Umbilical cord (tissue), 2 donors: ENCODE results near the gene MAT1A. TPM values are rescaled to one million over a fixed set of nuclear protein-coding genes. Genes with fewer than 3 reads are reported as not detected.
"Not testable (repeated sequence)": the region's sequence is repeated elsewhere in the genome, so short reads cannot be mapped to it uniquely, and the experiment has no call there.

Experiments
- DNase-seq: peaks from one replicate; pipeline ENCODE4 v3.0.0-alpha.2; 2015; ENCODE audit warnings: low spot score
- total RNA-seq: library from RNA; depleted of rRNA; stranded (reverse); fragments of >200 nt; gene quantifications from one replicate; pipeline ENCODE4 v1.2.3, GENCODE V29; 2014; ENCODE audit warnings: low replicate concordance; ENCODE audit not compliant: insufficient read depth

The MAT1A gene
- 1.2 TPM for total RNA-seq

DNA sequence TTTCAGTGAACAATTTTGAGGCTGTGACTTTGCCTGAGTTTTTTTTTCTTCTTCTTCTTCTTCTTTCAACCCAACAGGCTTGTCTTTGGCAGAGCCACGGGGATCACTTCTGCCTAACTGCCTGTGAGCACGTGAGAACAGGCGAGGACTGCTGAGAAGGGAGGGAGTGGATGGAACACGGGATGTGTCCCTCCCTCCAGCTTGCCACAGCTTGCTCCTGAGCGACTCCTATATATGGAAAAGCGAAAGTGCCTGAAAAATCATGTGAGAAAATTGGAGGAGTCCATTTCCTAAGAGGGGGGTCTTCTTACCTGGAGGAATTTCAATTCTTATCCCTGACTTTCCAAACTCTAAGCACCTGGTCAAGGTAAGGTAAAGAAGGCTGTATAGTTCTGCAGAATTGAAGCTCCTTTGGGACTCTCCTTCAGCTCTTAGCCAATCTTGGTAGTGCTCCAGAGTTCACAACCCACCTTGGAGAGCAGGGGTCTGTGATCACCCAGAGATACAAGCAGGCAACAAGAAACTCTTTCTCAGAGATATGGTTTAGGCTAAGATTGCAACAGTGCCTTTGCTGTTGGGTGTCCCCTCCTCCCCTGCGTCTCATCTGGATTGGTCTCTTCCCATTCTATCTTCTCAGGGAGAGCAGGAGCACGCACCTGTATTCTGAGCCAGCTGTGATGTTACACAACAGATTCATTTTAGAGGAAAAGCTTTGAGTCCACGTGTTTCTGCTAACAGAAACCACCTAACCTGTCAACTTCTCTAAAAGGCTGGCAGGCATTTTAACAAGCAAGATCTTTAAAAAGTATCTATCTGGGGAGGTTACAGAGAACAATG lies at the start of gene MAT1A:
MAT1A (minus strand) TSS at position 208 of the 837 bp plus-strand sequence. CDS start 235 bp downstream, outside the sequence.
- DNase-seq, result no peak

DNA sequence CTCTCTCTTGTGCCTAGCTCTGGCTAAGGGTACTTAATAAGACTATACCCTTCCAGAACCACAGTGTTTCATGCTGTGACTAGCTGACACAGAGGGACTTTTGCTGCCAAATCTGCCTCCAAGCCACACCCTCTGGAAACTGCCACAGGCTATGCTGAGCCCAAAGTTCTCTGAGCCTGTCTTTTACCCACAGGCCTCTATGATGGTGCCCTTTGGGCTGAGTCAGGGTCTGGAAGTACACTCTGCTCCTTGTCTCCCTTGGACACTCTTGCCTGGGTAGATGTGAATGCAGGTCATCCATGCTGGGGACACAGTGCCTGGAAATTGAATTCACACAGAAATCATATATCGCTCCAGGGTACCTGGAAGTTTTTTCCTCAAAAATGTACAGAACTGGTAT lies 44.5 kb upstream of the MAT1A start:
- no peak for DNase-seq

GRCh38 chr10:80324891-80325364 lies 35.5 kb upstream of the MAT1A start:
- DNase-seq, result no peak

DNA sequence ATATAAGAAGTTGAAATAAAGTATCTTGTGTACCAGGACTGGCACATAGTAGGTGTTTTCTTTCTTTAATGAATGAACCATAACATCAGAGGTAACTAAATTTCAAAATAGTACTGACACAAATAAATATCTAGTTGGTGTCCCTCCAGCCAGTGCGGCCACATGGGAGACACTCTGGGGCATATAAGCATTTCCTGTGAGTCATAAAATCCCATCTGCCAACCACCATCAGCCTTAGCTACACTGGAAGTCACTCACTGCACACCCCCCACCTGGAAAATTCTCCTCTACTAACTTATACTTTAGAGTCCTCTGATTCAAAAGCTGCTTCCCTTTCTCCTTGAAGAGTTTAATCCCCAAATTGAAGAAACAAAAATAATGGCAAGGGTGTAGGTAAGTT lies 34.6 kb upstream of the MAT1A start:
- no peak for DNase-seq

- DNase-seq, result no peak
Observed at GRCh38 chr10:80323311-80323710, 33.9 kb upstream of the MAT1A start.

DNA sequence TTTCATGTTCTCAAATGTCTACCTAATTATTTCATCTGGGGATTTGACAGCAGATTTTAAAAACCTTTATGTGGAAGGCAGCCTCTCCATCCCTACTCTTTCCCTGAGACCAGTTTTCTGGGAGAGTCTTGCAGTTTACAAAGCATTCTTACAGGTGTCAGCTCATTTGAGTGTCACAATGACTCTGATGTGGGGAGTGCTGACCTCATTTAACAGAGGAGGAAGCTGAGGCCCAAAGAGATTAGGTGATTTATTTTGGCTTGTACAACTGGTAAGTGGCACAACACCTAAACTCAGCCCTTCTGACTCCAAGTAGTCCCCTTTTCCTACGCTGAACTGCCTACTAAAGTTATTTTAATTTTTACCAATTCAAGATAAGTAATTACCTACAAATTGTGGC lies 33.3 kb upstream of the MAT1A start:
- DNase-seq, result no peak

DNA sequence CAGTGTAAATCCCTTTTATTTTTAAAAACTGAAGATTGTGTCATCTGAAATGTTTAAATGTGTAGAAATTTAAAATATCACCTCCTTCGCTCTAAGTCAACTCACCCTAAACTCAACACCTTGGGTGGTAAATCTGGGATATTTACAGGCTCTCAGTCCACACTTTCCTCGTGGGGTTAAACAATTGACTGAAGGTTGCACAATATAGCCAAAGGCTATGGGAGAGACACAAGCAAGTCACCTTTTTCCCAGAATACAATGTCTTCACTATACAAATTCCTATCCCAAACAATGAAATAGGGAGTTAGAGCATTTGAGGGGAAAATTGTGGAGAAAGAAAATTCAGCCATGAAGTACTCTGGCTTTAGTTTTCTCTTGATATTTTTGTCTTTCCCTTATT lies 32.7 kb upstream of the MAT1A start:
- no peak for DNase-seq

DNA sequence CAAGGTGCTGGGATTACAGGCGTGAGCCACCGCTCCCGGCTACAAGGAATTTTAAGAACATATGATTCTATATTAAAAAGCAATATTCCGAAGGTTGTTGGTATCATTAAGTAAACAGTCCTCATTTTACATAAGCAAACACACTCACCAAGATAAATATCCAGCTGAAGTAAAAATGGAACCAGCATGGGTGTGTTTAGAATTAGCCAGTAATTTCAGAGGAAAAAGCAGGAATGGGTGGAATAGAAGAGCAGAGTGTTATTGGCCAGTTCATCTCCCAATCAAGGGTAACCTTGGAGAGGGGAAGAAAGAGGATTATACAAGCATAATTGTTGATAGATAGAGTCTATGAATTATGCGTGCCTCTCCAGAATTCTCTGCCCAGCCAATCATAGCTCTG lies 31.7 kb upstream of the MAT1A start:
- no peak for DNase-seq

GRCh38 chr10:80320377-80320776 lies 30.9 kb upstream of the MAT1A start:
- DNase-seq, result no peak

DNA sequence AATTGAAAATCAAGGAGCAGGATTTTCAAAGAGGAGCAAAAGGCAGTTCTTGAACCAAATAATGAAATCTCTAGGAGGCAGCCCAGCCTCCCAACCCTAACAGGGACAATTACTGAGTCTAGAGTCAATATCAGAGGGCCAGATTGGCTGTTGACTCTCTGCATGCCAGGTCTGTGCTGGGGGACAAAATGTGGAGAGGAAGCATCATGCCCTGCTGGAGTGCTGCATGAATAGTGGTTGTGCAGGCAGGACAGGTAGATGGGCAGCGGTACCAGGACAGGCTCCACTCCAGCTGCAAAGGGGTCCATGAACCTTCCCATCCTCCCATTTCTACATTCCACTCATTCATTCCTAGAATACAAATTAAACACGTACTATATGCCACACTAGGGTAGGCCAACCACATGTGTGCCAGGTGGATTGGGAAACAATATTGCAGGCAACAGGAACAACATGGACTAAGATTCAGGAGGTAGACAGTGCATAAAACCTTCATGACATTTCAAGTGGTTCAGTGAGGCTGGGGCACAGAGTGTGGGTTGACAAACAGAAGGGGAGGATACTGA lies 30.4 kb upstream of the MAT1A start:
- no peak for DNase-seq

GRCh38 chr10:80319318-80319717 lies 29.9 kb upstream of the MAT1A start:
- no peak for DNase-seq

DNA sequence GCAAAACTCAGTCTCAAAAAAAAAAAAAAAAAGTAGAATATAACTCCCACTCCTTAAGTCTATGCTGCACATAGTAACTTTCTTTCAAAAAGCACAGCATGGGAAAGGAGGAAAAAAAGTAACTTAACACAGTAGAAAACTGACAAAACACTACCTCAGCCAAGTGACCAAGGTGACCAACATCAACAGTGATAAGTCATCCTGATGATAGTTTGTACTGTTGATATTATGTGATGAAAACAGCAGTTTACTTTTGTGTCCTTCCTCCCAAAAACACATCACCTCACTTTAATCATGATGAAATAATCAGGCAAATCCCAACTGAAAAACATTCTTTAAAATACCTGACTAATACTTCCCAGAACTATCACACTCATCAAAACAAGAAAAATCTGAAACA lies 29.3 kb upstream of the MAT1A start:
- no peak for DNase-seq

DNA sequence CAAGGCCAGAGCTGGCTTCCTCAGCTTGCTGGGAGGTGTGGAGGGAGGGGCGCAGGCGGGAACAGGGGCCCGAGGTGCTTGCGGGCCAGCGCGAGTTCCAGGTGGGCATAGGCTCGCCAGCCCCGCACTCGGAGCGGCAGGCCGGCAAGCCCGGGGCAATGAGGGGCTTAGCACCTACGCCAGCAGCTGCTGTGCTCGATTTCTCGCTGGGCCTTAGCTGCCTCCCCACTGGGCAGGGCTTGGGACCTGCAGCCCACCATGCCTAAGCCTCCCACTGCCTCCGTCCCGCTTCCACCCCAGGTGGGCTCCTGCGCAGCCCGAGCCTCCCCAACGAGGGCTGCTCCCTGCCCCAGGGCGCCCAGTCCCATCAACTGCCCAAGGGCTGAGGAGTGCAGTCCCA lies 25.9 kb upstream of the MAT1A start:
- no peak for DNase-seq

GRCh38 chr10:80313523-80313922 lies 24.1 kb upstream of the MAT1A start:
- no peak for DNase-seq

GRCh38 chr10:80305989-80306388 lies 16.5 kb upstream of the MAT1A start:
- not testable (repeated sequence) for DNase-seq

DNA sequence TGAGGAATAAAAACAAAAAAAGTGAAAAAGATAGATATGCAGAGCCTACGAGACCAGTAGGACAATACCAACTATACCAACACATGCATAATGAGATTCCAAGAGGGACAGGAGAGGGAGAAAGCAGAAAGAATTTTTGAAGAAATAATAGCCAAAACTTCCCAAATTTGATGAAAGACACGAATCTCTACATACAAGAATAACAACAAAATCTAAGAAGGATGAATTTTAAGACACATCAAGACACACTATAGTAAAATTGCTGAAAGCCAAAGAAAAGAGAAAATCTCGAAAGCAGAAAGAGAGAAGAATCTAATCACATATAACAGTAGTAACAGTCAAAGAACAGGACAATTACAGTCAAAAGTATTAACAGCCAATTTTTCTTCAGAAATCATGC lies 7.5 kb upstream of the MAT1A start:
- no peak for DNase-seq

DNA sequence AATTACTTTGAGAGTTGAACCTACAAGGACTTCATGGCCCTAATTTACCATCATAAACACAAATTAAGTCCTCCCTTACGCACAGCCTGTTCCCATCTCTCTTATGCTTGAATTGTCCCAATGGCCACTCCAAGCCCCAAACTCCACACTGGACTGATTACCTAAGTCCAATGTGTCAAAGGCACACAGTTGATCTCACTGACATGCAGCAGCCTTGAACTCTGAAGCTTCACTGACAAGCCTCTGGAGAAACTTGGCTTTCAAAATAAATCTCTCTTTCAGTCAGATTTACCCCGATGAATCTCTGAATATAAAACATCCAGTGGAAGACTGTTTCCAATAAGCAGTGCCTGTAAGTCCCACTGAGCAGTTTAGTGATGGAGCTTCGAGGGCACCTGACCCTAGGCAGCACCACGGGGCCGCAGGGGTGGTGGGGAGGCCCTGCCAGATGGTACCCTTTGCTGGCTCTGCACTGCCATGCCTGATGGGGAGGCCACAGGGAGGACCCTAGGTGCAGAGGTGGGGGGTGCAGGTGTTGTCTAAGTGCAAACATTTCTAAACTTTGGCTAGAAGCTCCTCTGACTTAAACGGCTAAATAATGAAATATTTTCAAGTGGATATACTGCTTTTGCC lies 3.3 kb upstream of the MAT1A start:
- no peak for DNase-seq

- no peak for DNase-seq
Observed at GRCh38 chr10:80290474-80291220, 1.2 kb upstream of the MAT1A start.

DNA sequence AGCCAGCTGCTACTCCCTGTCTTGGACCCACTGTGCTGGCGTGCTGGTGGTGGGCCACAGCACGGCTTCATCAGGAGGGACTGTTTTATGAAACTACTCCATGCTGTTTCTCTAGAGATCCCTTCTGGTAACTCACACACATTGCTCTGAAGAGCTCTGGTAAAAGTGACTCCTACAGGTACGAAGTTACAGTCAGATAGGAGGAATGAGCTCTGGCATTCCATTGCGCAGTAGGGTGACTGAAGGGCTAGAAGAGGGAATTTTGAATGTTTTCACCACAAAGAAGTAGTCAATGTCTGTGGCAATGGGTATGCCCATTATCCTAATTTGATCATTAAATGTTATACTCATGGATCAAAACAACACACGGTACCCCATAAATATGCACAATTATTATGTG lies 609 bp downstream of the MAT1A start:
- no peak for DNase-seq

DNA sequence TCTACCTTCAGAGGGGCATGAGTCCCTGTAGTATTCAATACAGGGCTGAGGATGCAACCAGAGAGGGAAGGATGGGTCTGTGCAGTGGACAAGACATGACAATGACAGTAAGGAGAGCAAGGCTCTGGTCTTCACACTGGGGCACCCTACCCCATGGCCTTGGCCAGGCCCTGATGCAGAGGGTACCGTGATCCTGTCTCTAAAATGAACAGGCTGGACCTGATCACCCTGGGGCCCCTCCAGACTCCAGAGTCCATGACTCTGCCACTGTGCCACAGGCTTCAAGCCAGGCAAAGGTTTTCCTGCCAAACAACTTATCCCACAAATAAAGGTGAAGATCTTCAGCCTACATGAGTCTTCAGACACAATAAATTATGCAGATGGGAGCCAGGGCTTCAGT lies 4.9 kb downstream of the MAT1A start:
- DNase-seq, result no peak

GRCh38 chr10:80283536-80284199 lies 5.8 kb downstream of the MAT1A start:
- DNase-seq, result no peak
